ENCODE results near the gene SH3GL2.

SH3GL2 gene

DNA sequence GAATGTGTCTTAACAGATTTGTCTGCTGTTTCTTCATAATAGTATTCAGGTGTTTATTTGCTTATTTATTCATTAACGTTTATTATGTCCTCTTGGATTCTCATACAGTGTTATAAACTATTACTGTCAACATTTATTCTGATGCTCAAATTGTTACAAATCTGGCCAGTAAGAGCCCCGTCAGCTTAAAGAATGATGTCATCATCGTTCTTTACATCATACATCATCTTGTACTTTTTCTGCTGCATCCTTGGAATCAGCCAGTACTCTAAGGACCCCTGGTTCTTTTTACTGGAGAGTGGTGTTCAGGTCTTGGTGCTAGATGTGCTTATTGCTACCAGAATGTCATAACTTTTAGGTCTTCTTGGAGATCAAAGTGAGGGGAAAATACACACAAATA is 86.6 kb downstream of the SH3GL2 start:
- no peak for DNase-seq

DNA sequence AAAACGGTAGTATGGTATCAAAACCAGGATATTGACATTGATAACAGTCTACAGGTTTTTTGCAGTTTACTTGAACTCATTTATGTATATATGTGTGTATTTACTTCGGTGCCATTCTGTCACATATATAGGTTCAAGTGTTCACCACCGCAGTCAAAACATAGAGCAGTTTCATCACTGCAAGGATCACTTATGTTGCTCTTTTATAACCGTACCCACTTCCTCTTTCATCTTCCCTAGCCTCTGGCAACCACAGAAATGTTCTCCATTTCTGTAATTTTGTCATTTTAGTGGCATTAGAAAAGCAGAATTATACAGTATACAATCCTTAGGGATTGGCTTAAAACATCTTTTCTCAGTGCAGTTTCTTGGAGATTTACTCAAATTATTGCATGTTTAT is 90.3 kb downstream of the SH3GL2 start:
- DNase-seq, result no peak

GRCh38 chr9:17682684-17683083 is 103.8 kb downstream of the SH3GL2 start:
- DNase-seq, result no peak

DNA sequence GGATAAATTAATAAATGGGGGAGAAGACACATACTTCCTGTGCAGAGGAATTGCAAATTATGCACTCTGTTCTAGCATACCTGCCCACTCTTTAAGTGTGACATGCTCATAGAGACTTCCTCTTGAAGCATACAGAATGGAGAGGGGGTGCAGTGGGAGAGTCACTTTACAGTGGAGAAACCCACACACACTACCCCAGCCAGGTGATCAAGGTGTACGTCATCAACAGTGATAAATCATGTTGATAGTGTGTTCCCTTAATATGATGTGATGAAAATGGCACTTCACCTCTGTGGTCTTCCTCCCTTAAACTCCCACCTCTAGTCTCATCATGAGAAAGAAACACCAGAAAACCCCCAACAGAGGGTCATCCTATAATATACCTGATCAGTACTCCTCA is 110.0 kb downstream of the SH3GL2 start:
- no peak for DNase-seq

DNA sequence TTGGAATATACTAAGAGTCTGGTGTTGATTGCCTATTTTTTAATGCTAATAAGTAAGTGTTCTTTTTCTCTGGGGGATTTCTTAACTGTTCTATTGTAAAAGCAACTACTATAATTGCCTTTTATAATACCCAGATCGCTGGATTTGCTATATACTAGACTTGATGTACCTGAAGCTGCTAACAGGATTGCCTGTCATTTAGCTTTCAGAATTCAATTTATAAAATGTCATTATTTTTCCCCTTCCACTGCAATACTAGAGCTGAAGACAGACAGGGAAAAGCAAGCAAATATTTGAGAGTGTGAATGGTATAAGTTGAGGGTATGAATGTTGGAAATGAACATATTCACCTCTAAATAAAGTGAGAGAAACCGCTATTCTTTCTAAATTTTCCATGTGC is 115.5 kb downstream of the SH3GL2 start:
- DNase-seq, result no peak

DNA sequence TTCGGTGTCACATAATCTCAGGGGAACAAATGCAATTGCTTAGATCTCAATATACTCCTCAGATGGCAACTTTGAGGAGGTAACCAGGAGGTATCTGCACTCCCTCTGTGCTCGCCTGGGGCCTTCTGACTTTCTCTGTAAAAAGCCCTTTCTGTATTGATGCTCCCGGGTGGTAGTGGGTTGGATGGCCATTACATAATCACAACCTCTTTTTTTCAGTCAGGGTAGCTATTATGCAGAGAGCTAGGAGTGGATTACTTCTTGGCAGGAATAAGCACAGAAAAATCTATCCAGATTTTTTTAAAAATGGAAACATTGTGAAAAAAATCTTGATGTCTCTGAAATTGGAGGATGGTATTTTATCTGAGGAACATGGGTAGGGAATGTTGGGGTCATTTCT is 116.6 kb downstream of the SH3GL2 start:
- DNase-seq, result no peak

- DNase-seq, result no peak
Measured at GRCh38 chr9:17699615-17700330, 120.9 kb downstream of the SH3GL2 start.

GRCh38 chr9:17706347-17706746 is 127.5 kb downstream of the SH3GL2 start:
- DNase-seq, result no peak

DNA sequence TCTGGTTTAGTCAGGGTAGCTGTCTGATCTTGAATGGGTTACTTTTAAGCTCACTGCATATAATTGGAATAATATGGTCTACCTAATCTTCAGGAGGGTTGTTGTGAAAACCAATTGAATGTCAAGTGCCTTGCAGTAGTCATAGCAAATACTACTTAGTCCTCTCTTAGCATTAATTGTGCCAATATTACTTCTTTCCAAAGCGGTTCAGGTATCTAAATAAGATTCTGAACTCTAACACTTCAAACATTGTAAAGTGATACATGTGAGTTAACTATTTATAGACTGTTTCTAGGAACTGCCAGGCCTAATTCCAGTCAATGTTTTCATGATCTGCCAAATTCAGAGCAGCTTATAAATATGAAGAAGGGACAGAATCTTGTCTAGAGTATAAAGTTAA is 140.2 kb downstream of the SH3GL2 start:
- DNase-seq, result no peak

GRCh38 chr9:17721954-17722353 is 143.1 kb downstream of the SH3GL2 start:
- DNase-seq, result no peak

- DNase-seq, result no peak
Measured at GRCh38 chr9:17723656-17724055, 144.8 kb downstream of the SH3GL2 start.

- peak; percentile 60 for DNase-seq
Measured at GRCh38 chr9:17725399-17726010, 146.6 kb downstream of the SH3GL2 start.

GRCh38 chr9:17726298-17726697 is 147.4 kb downstream of the SH3GL2 start:
- DNase-seq, result no peak

- no peak for DNase-seq
Measured at GRCh38 chr9:17730899-17731298, 152.0 kb downstream of the SH3GL2 start.

- DNase-seq, result no peak
Measured at GRCh38 chr9:17731308-17731707, 152.4 kb downstream of the SH3GL2 start.

DNA sequence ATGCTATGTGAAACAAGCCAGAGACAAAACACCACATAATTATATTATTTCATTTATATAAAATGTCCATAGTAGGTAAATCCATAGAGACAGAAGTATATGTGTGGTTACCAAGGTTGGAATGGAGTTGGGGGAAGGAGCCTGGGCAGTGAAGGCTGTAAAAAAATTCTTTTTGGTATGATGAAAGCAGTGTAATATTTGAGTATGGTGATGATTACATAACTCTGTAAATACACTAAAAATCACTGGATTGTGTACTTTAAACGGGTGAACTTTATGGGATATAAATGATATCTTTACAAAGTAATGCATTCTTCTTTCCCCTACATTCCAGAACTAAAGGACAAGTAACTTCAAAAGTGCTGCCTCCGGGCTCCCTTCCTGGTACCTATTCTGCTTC is 155.8 kb downstream of the SH3GL2 start:
- no peak for DNase-seq

DNA sequence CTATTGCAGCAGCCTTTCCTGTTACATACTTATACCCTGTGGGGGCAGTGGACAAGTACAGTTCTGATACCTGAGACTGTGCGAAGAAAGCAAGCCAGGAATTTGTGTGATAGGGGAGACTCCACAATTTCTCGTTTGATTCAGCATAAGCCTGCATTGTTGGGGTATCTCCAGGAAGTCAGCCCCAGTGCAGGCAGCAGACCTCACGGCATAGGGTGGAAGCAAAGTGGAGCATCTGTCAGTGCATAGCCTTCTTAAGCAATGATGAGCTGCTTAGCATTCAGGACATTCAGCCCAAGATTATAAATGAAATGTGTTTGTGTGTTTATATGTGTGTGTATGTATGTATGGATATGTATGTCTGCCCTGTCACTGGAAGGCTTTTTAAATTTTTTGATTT is 157.0 kb downstream of the SH3GL2 start:
- no peak for DNase-seq

DNA sequence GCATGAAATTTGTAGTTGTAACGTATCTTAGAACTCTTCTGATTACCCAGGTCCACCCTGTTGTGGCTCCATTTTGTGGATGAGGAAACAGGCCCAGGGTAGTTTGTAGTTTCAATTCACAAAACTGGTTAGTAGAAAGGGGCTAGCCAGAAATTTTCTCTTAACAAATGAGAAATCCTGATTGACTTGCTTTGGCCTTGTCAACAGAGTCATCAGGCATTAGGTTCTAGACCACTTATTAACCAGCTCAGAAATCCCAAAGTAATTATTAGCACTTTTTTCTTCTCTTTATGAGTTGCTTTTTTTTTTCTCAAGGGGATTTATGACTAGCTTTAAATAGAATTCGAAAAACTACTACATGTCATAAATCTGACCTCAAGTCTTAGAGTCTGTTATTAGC is 160.2 kb downstream of the SH3GL2 start:
- no peak for DNase-seq

- no peak for DNase-seq
Measured at GRCh38 chr9:17739736-17740135, 160.9 kb downstream of the SH3GL2 start.

GRCh38 chr9:17742067-17742466 is 163.2 kb downstream of the SH3GL2 start:
- DNase-seq, result peak; percentile 76

DNA sequence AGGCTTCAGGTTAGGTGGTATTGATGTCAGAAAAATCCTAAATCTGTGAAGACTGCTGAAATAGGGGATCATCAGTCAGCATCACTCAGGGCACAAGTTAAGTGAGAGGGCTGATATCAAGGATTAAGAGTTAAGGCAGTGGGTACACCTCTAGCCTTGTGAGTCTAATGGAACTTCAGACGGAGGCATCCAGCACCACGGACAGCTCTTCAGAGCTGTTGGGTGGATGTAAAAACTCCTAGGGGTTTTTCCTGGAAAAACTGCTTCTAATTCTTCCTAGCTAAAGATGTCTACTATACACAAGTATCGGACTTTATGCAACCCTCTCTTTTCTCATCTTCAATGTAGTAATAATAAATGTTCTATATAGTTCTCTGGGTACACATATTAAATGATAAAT is 165.9 kb downstream of the SH3GL2 start:
- DNase-seq, result peak; percentile 59

- no peak for DNase-seq
Measured at GRCh38 chr9:17750269-17750668, 171.4 kb downstream of the SH3GL2 start.

DNA sequence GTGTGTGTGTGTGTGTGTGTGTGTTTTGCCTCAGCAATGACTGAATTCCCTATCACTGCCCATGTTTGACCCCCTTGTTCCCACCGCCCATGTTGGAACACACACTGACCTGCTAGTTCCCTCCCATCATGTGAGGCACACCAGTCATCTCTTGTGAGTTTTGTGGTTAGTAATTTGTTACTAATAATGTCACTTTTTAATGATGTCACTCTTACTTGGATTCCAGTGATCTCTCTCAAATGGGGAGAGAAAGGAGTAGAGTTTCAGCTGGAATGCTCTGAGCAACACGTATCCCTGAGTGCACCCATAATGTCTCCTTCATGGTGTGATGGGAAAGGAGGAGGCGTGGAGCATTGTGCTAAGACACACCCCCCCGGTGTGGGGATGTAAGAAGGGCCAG is 172.6 kb downstream of the SH3GL2 start:
- no peak for DNase-seq

DNA sequence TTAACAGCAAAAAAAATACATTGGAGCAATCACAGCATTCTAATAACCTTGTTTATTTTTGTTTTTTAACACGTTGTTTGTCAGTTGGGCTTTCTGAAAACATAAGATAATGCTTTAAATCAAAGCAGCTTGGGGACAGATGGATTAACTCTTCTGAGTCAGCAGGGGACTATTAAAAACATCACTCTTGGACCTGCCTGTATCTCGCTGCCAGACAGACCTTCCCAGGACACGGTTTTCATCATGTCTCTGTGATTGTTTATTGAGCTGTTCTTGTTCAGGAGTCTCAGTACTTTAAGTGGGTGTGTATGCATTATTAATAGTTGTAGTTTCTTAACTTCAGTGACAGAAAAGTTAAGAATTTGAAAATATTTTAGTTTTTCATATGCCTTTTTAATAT is 173.2 kb downstream of the SH3GL2 start:
- DNase-seq, result no peak

- no peak for DNase-seq
Measured at GRCh38 chr9:17757816-17758215, 178.9 kb downstream of the SH3GL2 start.
